ENCODE data around the gene SNORC. TPM values are rescaled to one million over a fixed set of nuclear protein-coding genes. Genes with fewer than 3 reads are reported as not detected.
A peak's percentile ranks its signal among the peaks of the same experiment; 100 is the strongest.

SNORC gene
- total RNA-seq, 3 donors from 2014 or later: 1.2 to 1.7 (median 1.4) TPM

DNA sequence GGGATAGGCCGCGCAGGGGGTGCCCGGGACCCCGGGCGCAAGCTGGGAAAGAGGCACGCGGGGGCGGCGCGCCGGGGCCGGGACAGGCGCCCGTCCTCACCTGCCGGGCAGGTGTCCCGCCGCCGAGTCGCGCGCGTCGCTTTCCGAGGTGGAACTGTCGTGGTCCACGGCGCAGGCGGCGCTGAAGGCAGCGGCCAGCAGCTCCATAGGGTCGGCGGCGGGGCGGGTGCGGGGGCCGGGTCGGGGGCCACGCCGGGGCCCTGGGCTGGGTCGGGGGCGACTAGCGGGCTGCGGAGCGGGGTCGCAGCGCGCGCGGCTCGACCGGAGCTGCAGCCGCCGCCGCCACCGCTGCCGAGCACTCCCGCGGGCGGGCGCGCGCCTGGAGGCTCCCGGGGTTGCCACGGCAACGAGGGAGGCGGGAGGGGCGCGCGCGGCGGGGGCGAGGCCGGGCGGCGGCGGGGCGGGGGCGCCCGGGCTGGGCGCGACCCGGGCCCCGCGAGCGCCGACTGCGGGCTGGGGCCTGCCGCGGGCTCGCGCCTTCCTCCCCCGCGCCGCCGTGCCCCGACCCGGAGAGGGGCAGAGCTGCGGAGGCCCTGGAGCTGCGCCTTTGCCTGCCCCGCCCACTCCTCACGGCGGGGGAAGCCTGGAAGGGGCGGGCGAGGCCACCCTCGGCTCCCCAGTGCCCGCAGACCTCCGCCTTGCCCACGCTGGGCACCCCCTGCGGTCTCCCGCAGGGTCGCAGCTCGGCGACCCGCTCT is 57.9 kb downstream of the SNORC start:
- peak; percentile 36 to 50 for ATAC-seq
- H3K4me3 Mint-ChIP-seq: no peak overlapping the region
- H3K9me3 Mint-ChIP-seq: no peaks in the 10 kb centered on the region
- H3K4me1 Mint-ChIP-seq (ENCODE audit: low read depth): peaks cover 7% of the 10 kb centered on the region
- peaks cover 68% of the 10 kb centered on the region for H3K27me3 Mint-ChIP-seq (ENCODE audit: low read depth)
- H3K36me3 Mint-ChIP-seq (ENCODE audit: insufficient read depth): no peaks in the 10 kb centered on the region
- no peak for DNase-seq

Other genes with a start within 250 kb of the SNORC start
- gene EFHD1, start 236.7 kb upstream of the SNORC start, total RNA-seq: under 1 TPM; 0.16 to 0.69 (median 0.35) TPM
- 10 to 100 TPM; 44.1 to 53.7 (median 47.4) TPM for gene GIGYF2, start 172.9 kb upstream of the SNORC start, total RNA-seq
- not detected for gene KCNJ13, start 93.7 kb upstream of the SNORC start, total RNA-seq
- under 1 TPM; 0.11 to 0.94 (median 0.37) TPM for gene NGEF, start 143.0 kb downstream of the SNORC start, total RNA-seq
- gene NEU2, start 162.4 kb downstream of the SNORC start, total RNA-seq: not detected
- gene INPP5D, start 190.1 kb downstream of the SNORC start, total RNA-seq: 10 to 100 TPM; 31.2 to 35.5 (median 31.7) TPM

Data from activated T-cell treated with anti-CD3 and anti-CD28 coated beads, Interleukin-2, amount 50 U/mL, for 4 hours (primary cell).